Ishikawa (cell line): ENCODE data around the gene DAB2IP.

Source experiments
- CEBPB ChIP-seq: IDR thresholded peaks from 2 replicates; pipeline ENCODE4 v1.6.1; 2012
- CREB1 ChIP-seq: IDR thresholded peaks from 2 replicates; pipeline ENCODE4 v1.6.1; 2012; ENCODE audit warnings: low read depth
- EGR1 ChIP-seq: IDR thresholded peaks from 2 replicates; pipeline ENCODE4 v1.6.1; 2012
- EP300 ChIP-seq: IDR thresholded peaks from 2 replicates; pipeline ENCODE4 v1.6.1; 2012; ENCODE audit warnings: borderline replicate concordance
- FOXM1 ChIP-seq: IDR thresholded peaks from 2 replicates; pipeline ENCODE4 v1.6.1; 2012; ENCODE audit warnings: low read depth, borderline replicate concordance
- NFIC ChIP-seq: IDR thresholded peaks from 2 replicates; pipeline ENCODE4 v1.6.1; 2012
- RAD21 ChIP-seq: IDR thresholded peaks from 2 replicates; pipeline ENCODE4 v1.6.1; 2012; ENCODE audit warnings: low read depth
- TAF1 ChIP-seq: IDR thresholded peaks from 2 replicates; pipeline ENCODE4 v1.6.1; 2012; ENCODE audit warnings: low read depth, mild to moderate bottlenecking
- TCF12 ChIP-seq: IDR thresholded peaks from 2 replicates; pipeline ENCODE4 v1.6.1; 2012; ENCODE audit warnings: low read depth
- TEAD4 ChIP-seq: IDR thresholded peaks from 2 replicates; pipeline ENCODE4 v1.6.1; 2012
- YY1 ChIP-seq: IDR thresholded peaks from 2 replicates; pipeline ENCODE4 v1.6.1; 2012; ENCODE audit warnings: low read depth
- ZBTB7A ChIP-seq: IDR thresholded peaks from 2 replicates; pipeline ENCODE4 v1.6.1; 2012; ENCODE audit warnings: low read depth
- TF ChIP-seq, protein P1 (sequence below): IDR thresholded peaks from 2 replicates; pipeline ENCODE4 v1.6.1; 2012
- TF ChIP-seq, protein P2 (sequence below): IDR thresholded peaks from 2 replicates; pipeline ENCODE4 v1.6.1; 2012
- TF ChIP-seq, protein P3 (sequence below): IDR thresholded peaks from 2 replicates; pipeline ENCODE4 v1.6.1; 2012; ENCODE audit warnings: low read depth, mild to moderate bottlenecking

The DAB2IP gene

DNA sequence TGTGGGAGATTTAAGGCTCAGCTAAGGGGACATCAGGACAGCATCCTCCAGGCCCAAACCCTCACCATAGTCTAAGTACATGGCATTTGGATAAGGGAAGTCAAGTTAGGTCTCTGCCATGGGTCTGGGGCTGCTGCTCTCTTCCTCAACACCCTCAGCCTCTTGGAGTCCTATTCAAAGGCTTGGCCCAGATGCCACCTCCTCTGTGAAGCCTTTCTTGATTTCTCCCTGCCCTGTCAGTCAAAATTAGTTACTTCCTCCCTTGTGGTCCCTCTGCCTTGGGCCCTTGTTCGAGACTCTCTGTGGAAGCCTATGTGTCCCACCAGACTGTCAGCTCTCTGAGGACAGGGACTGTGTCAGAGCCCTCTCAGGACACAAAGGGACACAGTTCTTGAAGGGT lies 17.7 kb upstream of the DAB2IP start:
- TF ChIP-seq ZBTB7A = no peak
- TF ChIP-seq CREB1 = no peak
- TF ChIP-seq, protein P1, sequence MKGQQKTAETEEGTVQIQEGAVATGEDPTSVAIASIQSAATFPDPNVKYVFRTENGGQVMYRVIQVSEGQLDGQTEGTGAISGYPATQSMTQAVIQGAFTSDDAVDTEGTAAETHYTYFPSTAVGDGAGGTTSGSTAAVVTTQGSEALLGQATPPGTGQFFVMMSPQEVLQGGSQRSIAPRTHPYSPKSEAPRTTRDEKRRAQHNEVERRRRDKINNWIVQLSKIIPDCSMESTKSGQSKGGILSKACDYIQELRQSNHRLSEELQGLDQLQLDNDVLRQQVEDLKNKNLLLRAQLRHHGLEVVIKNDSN = no peak
- no peak for TF ChIP-seq CEBPB
- no peak for TF ChIP-seq RAD21
- TF ChIP-seq YY1 = no peak
- TF ChIP-seq, protein P2, sequence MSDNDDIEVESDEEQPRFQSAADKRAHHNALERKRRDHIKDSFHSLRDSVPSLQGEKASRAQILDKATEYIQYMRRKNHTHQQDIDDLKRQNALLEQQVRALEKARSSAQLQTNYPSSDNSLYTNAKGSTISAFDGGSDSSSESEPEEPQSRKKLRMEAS = no peak

DNA sequence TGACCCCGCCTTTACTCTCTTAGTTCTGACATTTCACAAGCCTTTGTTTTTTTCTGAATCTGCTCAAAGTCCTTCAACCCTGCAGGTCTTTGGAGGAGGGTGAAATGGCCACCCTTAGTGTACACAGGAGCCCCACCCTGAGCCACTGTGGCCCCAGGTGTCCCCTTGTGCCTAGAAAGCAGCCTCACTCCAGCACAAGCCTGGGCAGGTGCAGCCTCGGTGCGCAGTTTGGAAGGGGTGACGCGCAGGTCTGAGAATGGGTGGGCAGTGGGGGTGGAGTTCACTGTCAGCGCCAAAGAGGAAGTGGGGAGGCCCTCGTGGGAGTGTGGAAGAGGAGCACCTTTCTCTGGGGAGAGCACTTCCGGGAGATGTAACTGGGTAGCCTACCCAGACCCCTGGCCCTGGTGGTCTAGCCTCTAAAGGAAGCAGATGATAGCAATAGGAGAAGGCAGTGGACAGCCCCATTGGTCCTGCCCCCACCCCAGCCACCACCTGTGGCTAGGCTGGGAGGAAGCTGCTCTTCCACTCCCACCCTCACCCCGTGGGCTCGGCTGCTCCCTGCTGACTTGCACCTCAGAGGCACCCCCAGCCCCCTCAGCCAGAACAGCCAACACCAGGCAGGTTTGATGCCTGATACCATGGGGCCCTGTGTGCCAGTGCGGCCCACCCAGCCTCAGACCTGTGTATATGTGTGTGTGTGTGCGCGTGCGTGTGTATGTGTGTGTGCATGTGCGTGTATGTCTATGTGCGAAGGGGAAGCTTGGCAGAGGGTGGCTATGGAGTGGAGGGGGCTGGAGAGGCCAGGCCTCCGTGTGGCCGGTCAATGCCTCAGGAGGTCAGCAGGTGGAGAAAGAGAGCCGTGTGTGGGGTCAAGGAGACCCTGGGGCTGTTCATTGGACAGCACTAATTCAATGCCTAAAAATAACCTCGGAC lies 16.8 kb upstream of the DAB2IP start:
- TF ChIP-seq, protein P3, sequence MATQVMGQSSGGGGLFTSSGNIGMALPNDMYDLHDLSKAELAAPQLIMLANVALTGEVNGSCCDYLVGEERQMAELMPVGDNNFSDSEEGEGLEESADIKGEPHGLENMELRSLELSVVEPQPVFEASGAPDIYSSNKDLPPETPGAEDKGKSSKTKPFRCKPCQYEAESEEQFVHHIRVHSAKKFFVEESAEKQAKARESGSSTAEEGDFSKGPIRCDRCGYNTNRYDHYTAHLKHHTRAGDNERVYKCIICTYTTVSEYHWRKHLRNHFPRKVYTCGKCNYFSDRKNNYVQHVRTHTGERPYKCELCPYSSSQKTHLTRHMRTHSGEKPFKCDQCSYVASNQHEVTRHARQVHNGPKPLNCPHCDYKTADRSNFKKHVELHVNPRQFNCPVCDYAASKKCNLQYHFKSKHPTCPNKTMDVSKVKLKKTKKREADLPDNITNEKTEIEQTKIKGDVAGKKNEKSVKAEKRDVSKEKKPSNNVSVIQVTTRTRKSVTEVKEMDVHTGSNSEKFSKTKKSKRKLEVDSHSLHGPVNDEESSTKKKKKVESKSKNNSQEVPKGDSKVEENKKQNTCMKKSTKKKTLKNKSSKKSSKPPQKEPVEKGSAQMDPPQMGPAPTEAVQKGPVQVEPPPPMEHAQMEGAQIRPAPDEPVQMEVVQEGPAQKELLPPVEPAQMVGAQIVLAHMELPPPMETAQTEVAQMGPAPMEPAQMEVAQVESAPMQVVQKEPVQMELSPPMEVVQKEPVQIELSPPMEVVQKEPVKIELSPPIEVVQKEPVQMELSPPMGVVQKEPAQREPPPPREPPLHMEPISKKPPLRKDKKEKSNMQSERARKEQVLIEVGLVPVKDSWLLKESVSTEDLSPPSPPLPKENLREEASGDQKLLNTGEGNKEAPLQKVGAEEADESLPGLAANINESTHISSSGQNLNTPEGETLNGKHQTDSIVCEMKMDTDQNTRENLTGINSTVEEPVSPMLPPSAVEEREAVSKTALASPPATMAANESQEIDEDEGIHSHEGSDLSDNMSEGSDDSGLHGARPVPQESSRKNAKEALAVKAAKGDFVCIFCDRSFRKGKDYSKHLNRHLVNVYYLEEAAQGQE = no peak
- TF ChIP-seq YY1 = no peak
- TF ChIP-seq, protein P2 = no peak
- peak; percentile 85 for TF ChIP-seq RAD21

DNA sequence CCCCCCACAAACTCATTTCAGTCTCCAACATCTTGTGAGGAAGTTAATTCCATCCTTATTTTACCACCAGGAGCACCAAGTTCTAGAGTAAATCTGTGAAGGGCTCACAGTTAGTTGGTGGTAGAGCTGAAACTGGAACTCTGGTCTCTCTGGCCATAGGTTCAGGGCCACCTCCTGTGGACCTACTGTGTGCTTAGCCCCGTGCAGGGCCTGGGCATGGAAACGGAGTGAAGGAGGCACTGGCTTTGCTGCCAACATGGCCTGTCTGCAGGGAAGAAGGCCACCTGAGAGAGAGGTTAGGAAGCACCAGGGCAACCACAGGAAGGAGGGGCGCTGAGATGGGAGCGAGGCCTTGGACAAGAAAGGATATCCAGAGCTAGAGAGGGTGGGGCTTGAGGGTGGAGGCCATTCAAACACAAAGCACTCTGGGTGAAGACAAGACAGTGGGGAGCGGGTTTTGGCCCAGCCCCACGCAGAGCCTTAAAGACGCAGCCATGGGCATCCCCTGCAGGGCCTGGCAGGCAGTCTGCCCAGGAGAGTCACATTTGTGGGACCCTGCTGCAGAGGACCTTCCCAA lies 16.0 kb upstream of the DAB2IP start:
- TF ChIP-seq NFIC (no peak), TEAD4 (no peak), TCF12 (no peak), EGR1 (no peak), ZBTB7A (no peak), TAF1 (no peak), EP300 (no peak)
- TF ChIP-seq, protein P3 = no peak

DNA sequence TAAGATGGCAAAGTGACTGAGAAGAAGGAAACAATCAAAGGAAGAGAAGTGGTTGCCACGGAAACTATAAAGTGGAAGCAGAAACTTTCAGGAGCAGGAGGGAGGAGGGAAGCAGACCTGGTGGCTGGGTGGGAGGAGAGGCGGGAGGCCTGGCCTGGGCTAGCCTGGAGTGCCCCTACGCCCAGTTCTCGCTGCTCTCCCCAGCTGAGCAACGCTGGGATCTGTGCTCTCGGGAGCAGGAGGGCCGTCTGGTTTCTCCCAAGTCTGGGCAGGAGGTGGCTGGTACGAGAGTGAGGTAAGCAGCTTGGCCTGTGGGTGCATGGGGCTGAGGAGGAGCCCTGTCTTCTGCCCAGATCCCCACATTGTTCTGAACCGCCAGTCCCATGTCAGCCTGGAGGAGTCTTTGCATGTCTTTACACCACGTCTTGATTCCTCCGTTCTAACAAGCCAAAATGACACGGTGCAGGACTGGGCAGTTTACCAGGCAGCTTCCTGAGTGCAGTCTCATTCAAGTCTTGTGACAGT lies 15.0 kb upstream of the DAB2IP start:
- TF ChIP-seq, protein P3 = no peak
- TF ChIP-seq, protein P2 = no peak
- TF ChIP-seq NFIC = no peak
- no peak for TF ChIP-seq CREB1
- no peak for TF ChIP-seq EGR1
- TF ChIP-seq RAD21 = no peak
- TF ChIP-seq FOXM1 = no peak
- no peak for TF ChIP-seq CEBPB
- no peak for TF ChIP-seq TAF1
- TF ChIP-seq TEAD4 = no peak
- no peak for TF ChIP-seq TCF12
- no peak for TF ChIP-seq YY1
